Osteoblast (primary cell): ENCODE results near the gene C9orf78. TPM values are rescaled to one million over a fixed set of nuclear protein-coding genes. Genes with fewer than 3 reads are reported as not detected.

Source experiments
- DNase-seq: peaks from one replicate; pipeline ENCODE4 v3.0.0; 2011; ENCODE audit warnings: low spot score, mixed read lengths; ENCODE audit not compliant: insufficient read length; ENCODE audit errors: missing footprints
- H2AFZ ChIP-seq: 2 replicates; pipeline ENCODE4 v1.6.0; 2011; ENCODE audit warnings: mild to moderate bottlenecking, low read length
- H3K27ac ChIP-seq: 2 replicates; pipeline ENCODE4 v1.5.1; 2011; ENCODE audit warnings: mild to moderate bottlenecking, low read depth, low read length, moderate library complexity
- H3K27me3 ChIP-seq: 2 replicates; pipeline ENCODE4 v1.6.0; 2012; ENCODE audit warnings: mild to moderate bottlenecking, control low read depth, inconsistent platforms, low read length, moderate library complexity; ENCODE audit not compliant: insufficient read depth
- H3K36me3 ChIP-seq: 2 replicates; pipeline ENCODE4 v1.5.1; 2011; ENCODE audit warnings: mild to moderate bottlenecking, low read length, control low read depth, moderate library complexity; ENCODE audit not compliant: insufficient read depth
- H3K4me1 ChIP-seq: 2 replicates; pipeline ENCODE4 v1.5.1; 2011; ENCODE audit warnings: mild to moderate bottlenecking, low read length, control low read depth, moderate library complexity; ENCODE audit not compliant: insufficient read depth
- H3K4me2 ChIP-seq: 2 replicates; pipeline ENCODE4 v1.6.0; 2011; ENCODE audit warnings: mild to moderate bottlenecking, low read length; ENCODE audit not compliant: insufficient read depth
- H3K4me3 ChIP-seq: fragments of 200-600 bp; sonication (generic); 3 replicates; pipeline ENCODE4 v1.5.1; 2012; ENCODE audit warnings: mild to moderate bottlenecking, low read length, inconsistent platforms; ENCODE audit not compliant: insufficient read depth
- H3K79me2 ChIP-seq: 2 replicates; pipeline ENCODE4 v1.6.0; 2012; ENCODE audit warnings: mild to moderate bottlenecking, low read length, control low read depth, inconsistent platforms; ENCODE audit not compliant: insufficient read depth
- H3K9me3 ChIP-seq: 2 replicates; pipeline ENCODE4 v1.5.1; 2011; ENCODE audit warnings: low read depth, low read length, control low read depth
- H4K20me1 ChIP-seq: 2 replicates; pipeline ENCODE4 v1.6.0; 2012; ENCODE audit warnings: mild to moderate bottlenecking, low read length, control low read depth; ENCODE audit not compliant: insufficient read depth
- CTCF ChIP-seq: IDR thresholded peaks from 2 replicates; pipeline ENCODE4 v1.5.1; 2011; ENCODE audit warnings: mild to moderate bottlenecking, low read depth, low read length, moderate library complexity; ENCODE audit errors: extremely low read depth
- total RNA-seq: library from RNA; depleted of rRNA; stranded (reverse); fragments of >200 nt; gene quantifications from 2 replicates; pipeline ENCODE4 v1.2.3, GENCODE V29; 2012

Gene C9orf78
- total RNA-seq, 1 donor: 30.8 TPM

- TF ChIP-seq CTCF: no peak
- DNase-seq: no peak
- Histone ChIP-seq H3K27ac (no peak overlapping the region), H3K36me3 (peaks cover 41% of the 10 kb centered on the region), H3K27me3 (no peaks in the 10 kb centered on the region), H2AFZ (no peak overlapping the region), H3K4me3 (no peak overlapping the region), H3K4me2 (no peak overlapping the region), H3K4me1 (no peaks in the 10 kb centered on the region), H3K9me3 (no peaks in the 10 kb centered on the region), H3K79me2 (no peaks in the 10 kb centered on the region), H4K20me1 (peaks cover 3% of the 10 kb centered on the region)
Observed at GRCh38 chr9:129876815-129877214, 41.7 kb upstream of the C9orf78 start.

- Histone ChIP-seq H4K20me1 (peaks cover 3% of the 10 kb centered on the region), H3K4me1 (no peaks in the 10 kb centered on the region), H3K9me3 (no peaks in the 10 kb centered on the region), H3K79me2 (no peaks in the 10 kb centered on the region), H3K4me2 (no peak overlapping the region), H3K36me3 (peaks cover 41% of the 10 kb centered on the region), H2AFZ (no peak overlapping the region), H3K4me3 (no peak overlapping the region), H3K27ac (no peak overlapping the region), H3K27me3 (no peaks in the 10 kb centered on the region)
- DNase-seq: no peak
- no peak for TF ChIP-seq CTCF
Observed at GRCh38 chr9:129875687-129876395, 40.8 kb upstream of the C9orf78 start.

GRCh38 chr9:129875181-129875611 lies 40.1 kb upstream of the C9orf78 start:
- DNase-seq: peak; percentile 71
- H3K4me2 ChIP-seq: no peak overlapping the region
- H3K4me1 ChIP-seq: no peaks in the 10 kb centered on the region
- H3K9me3 ChIP-seq: no peaks in the 10 kb centered on the region
- no peak overlapping the region for H2AFZ ChIP-seq
- peaks cover 41% of the 10 kb centered on the region for H3K36me3 ChIP-seq
- no peaks in the 10 kb centered on the region for H3K27me3 ChIP-seq
- peaks cover 3% of the 10 kb centered on the region for H4K20me1 ChIP-seq
- no peaks in the 10 kb centered on the region for H3K79me2 ChIP-seq
- no peak overlapping the region for H3K27ac ChIP-seq
- no peak for TF ChIP-seq CTCF
- no peak overlapping the region for H3K4me3 ChIP-seq

DNA sequence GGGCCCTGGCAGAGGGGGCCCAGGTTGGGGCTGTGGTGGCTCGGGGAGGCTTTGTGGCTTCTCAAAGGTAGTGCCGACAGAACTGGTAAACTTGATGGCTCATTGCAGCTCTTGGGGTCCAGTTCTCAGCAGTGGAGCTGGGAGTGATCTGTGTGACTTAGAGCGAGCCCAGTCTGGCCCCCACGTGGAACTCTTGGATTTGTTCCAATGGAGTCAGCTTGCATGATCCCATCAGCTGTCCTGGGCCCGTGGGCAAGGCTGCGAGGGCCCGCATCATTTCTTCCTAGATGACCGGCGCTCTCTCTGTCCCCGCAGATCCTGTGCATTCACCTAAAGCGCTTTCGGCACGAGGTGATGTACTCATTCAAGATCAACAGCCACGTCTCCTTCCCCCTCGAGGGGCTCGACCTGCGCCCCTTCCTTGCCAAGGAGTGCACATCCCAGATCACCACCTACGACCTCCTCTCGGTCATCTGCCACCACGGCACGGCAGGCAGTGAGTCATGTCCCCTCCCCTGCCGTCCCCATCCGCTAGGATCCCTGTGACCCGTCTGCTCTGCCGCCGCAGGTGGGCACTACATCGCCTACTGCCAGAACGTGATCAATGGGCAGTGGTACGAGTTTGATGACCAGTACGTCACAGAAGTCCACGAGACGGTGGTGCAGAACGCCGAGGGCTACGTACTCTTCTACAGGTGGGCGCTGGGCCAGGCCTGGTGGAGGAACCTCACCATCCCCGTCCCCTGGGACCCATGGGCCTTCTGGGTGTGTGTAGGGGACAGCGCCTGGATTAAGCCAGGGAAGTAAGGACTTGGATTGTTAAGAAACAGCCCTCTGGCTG lies 39.4 kb upstream of the C9orf78 start:
- Histone ChIP-seq H3K27ac (no peak overlapping the region), H4K20me1 (peaks cover 3% of the 10 kb centered on the region), H3K79me2 (no peaks in the 10 kb centered on the region), H3K4me2 (no peak overlapping the region), H3K4me3 (no peak overlapping the region), H2AFZ (no peak overlapping the region), H3K27me3 (no peaks in the 10 kb centered on the region), H3K9me3 (no peaks in the 10 kb centered on the region), H3K36me3 (peaks cover 37% of the 10 kb centered on the region), H3K4me1 (no peaks in the 10 kb centered on the region)
- DNase-seq: peak; percentile 81
- TF ChIP-seq CTCF: no peak
